Left ventricle myocardium inferior (tissue), 1 donor: ENCODE measurements around the gene MYH9. TPM values are rescaled to one million over a fixed set of nuclear protein-coding genes. Genes with fewer than 3 reads are reported as not detected.

Experiments
- DNase-seq: peaks from one replicate; pipeline ENCODE4 v3.0.0-alpha.2; 2020
- H3K27ac ChIP-seq: fragments of 200-600 bp; replicated peaks from 2 replicates; pipeline ENCODE4 v1.8.0; 2021
- H3K27me3 ChIP-seq: fragments of 200-600 bp; 2 replicates; pipeline ENCODE4 v1.8.0; 2021; ENCODE audit warnings: low read depth
- H3K36me3 ChIP-seq: fragments of 200-600 bp; 2 replicates; pipeline ENCODE4 v1.8.0; 2021
- H3K4me1 ChIP-seq: fragments of 200-600 bp; 2 replicates; pipeline ENCODE4 v1.8.0; 2021
- H3K4me3 ChIP-seq: fragments of 200-600 bp; 2 replicates; pipeline ENCODE4 v1.8.0; 2021; ENCODE audit warnings: mild to moderate bottlenecking, moderate library complexity
- H3K9me3 ChIP-seq: fragments of 200-600 bp; replicated peaks from 2 replicates; pipeline ENCODE4 v1.8.0; 2021
- CTCF ChIP-seq: fragments of 200-600 bp; IDR thresholded peaks from 2 replicates; pipeline ENCODE4 v1.8.0; 2021; ENCODE audit warnings: antibody characterized with exemption, mild to moderate bottlenecking, borderline replicate concordance
- intact Hi-C: fragments of 100-400 bp; cut with micrococcal nuclease; formaldehyde crosslinking; loops from one replicate; pipeline ENCODE4 v1.11.0; 2022
- total RNA-seq: library from RNA; stranded (reverse); fragmentation: NEBNext Ultra II Directional; extraction: Animal tissue kit (Norgen Biotek cat#: 25700); gene quantifications from one replicate; pipeline ENCODE4 v1.2.1, GENCODE V29; 2021
- donor health status: DM: no; HTN: yes; CAD: no; lungs with severe emphysema.

Gene MYH9
- total RNA-seq, 1 donor from 2014 or later, result 150 TPM

- no peak for TF ChIP-seq CTCF
- no peaks in the 10 kb centered on the region for H3K9me3 ChIP-seq
- peaks cover 26% of the 10 kb centered on the region for H3K4me1 ChIP-seq
- peak; percentile 25 for DNase-seq
- no peaks in the 10 kb centered on the region for H3K27me3 ChIP-seq
- H3K27ac ChIP-seq, result no peak overlapping the region
- intact Hi-C loops, result no loop called here
- H3K36me3 ChIP-seq, result peaks cover 90% of the 10 kb centered on the region
- no peak overlapping the region for H3K4me3 ChIP-seq
Measured at GRCh38 chr22:36288571-36289405, 99.0 kb downstream of the MYH9 start.

GRCh38 chr22:36287881-36288515 lies 99.8 kb downstream of the MYH9 start:
- H3K9me3 ChIP-seq, result no peaks in the 10 kb centered on the region
- H3K4me3 ChIP-seq, result no peak overlapping the region
- intact Hi-C loops, result no loop called here
- H3K4me1 ChIP-seq, result peaks cover 26% of the 10 kb centered on the region
- TF ChIP-seq CTCF, result no peak
- H3K27me3 ChIP-seq, result no peaks in the 10 kb centered on the region
- peaks cover 90% of the 10 kb centered on the region for H3K36me3 ChIP-seq
- H3K27ac ChIP-seq, result no peak overlapping the region
- peak; percentile 16 for DNase-seq

GRCh38 chr22:36286096-36286957 lies 101.4 kb downstream of the MYH9 start:
- Histone ChIP-seq H3K27me3 (no peaks in the 10 kb centered on the region), H3K36me3 (peaks cover 90% of the 10 kb centered on the region), H3K27ac (peak overlapping the region; percentile 80), H3K4me1 (peaks cover 37% of the 10 kb centered on the region), H3K4me3 (no peak overlapping the region), H3K9me3 (no peaks in the 10 kb centered on the region)
- TF ChIP-seq CTCF, result peak; percentile 95
- peak; percentile 78 for DNase-seq
- intact Hi-C loops, result no loop called here

GRCh38 chr22:36285545-36285944 lies 102.2 kb downstream of the MYH9 start:
- H3K4me1 ChIP-seq, result peaks cover 37% of the 10 kb centered on the region
- peaks cover 96% of the 10 kb centered on the region for H3K36me3 ChIP-seq
- TF ChIP-seq CTCF, result no peak
- H3K4me3 ChIP-seq, result no peak overlapping the region
- intact Hi-C loops, result no loop called here
- DNase-seq, result no peak
- no peaks in the 10 kb centered on the region for H3K9me3 ChIP-seq
- H3K27ac ChIP-seq, result peak overlapping the region; percentile 80
- no peaks in the 10 kb centered on the region for H3K27me3 ChIP-seq

- Histone ChIP-seq H3K27ac (peak overlapping the region; percentile 80), H3K9me3 (no peaks in the 10 kb centered on the region), H3K36me3 (peaks cover 97% of the 10 kb centered on the region), H3K4me1 (peaks cover 37% of the 10 kb centered on the region), H3K27me3 (no peaks in the 10 kb centered on the region), H3K4me3 (no peak overlapping the region)
- intact Hi-C loops, result no loop called here
- peak; percentile 67 for DNase-seq
- no peak for TF ChIP-seq CTCF
Measured at GRCh38 chr22:36285017-36285416, 102.8 kb downstream of the MYH9 start.
